WTC11 (cell line): Measurements from ENCODE around the gene GNPDA2. TPM values are rescaled to one million over a fixed set of nuclear protein-coding genes. Genes with fewer than 3 reads are reported as not detected.

Experiments used
- ATAC-seq: fragments of 200-7000 bp; cut with Tn5 transposase; 2 replicates; pipeline ENCODE4 v1.10.0; 2021; ENCODE audit warnings: mild to moderate bottlenecking, moderate library complexity
- CTCF ChIA-PET: fragments of 300-600 bp; sonication (Branson Sonifier 250); formaldehyde crosslinking; loops from one replicate; lab custom pipeline; 2021; ENCODE audit warnings: antibody characterized with exemption; lab: Charles Lee
- POLR2A ChIA-PET: fragments of 350-600 bp; sonication (Branson Sonifier 250); formaldehyde crosslinking; loops from one replicate; lab custom pipeline; 2021; ENCODE audit warnings: antibody characterized with exemption; lab: Charles Lee
- DNase-seq: peaks from one replicate; pipeline ENCODE4 v3.0.0; 2021; ENCODE audit warnings: low spot score
- H3K27ac Mint-ChIP-seq: 2 replicates; pipeline ENCODE4 v1.8.0; 2021; ENCODE audit warnings: mixed read lengths
- H3K27me3 Mint-ChIP-seq: 2 replicates; pipeline ENCODE4 v1.8.0; 2021; ENCODE audit warnings: low read depth, mild to moderate bottlenecking, moderate library complexity, mixed read lengths
- H3K36me3 Mint-ChIP-seq: 2 replicates; pipeline ENCODE4 v1.8.0; 2021; ENCODE audit warnings: mixed read lengths
- H3K4me1 Mint-ChIP-seq: 2 replicates; pipeline ENCODE4 v1.8.0; 2022; ENCODE audit warnings: mixed read lengths
- H3K4me3 Mint-ChIP-seq: 2 replicates; pipeline ENCODE4 v1.8.0; 2021; ENCODE audit warnings: mild to moderate bottlenecking, moderate library complexity, mixed read lengths
- H3K9me3 Mint-ChIP-seq: 2 replicates; pipeline ENCODE4 v1.8.0; 2021; ENCODE audit warnings: mixed read lengths
- ARID4B ChIP-seq: sonication (generic); formaldehyde crosslinking; IDR thresholded peaks from 2 replicates; pipeline ENCODE4 v1.8.0; 2023; ENCODE audit warnings: missing genetic modification reagents, mild to moderate bottlenecking, borderline replicate concordance
- ETV6 ChIP-seq: sonication (generic); formaldehyde crosslinking; IDR thresholded peaks from 2 replicates; pipeline ENCODE4 v1.8.1; 2022; ENCODE audit warnings: mild to moderate bottlenecking, missing genetic modification reagents
- FOXJ3 ChIP-seq: sonication (generic); formaldehyde crosslinking; IDR thresholded peaks from 2 replicates; pipeline ENCODE4 v1.9.0; 2021; ENCODE audit warnings: missing genetic modification reagents, mild to moderate bottlenecking, borderline replicate concordance
- FOXP4 ChIP-seq: sonication (generic); formaldehyde crosslinking; IDR thresholded peaks from 2 replicates; pipeline ENCODE4 v1.8.0; 2022; ENCODE audit warnings: mild to moderate bottlenecking, missing genetic modification reagents
- GRHL2 ChIP-seq: fragments of 250-450 bp; sonication (Bioruptor Pico); IDR thresholded peaks from 2 replicates; pipeline ENCODE4 v1.8.0; 2022; ENCODE audit warnings: mild to moderate bottlenecking, moderate library complexity; ENCODE audit not compliant: insufficient replicate concordance, severe bottlenecking
- IRF1 ChIP-seq: sonication (generic); formaldehyde crosslinking; IDR thresholded peaks from 2 replicates; pipeline ENCODE4 v1.8.0; 2023; ENCODE audit warnings: missing genetic modification reagents
- JUN ChIP-seq: sonication (generic); formaldehyde crosslinking; IDR thresholded peaks from 2 replicates; pipeline ENCODE4 v1.8.0; 2023; ENCODE audit warnings: mild to moderate bottlenecking, missing genetic modification reagents
- MXD4 ChIP-seq: fragments of 250-450 bp; sonication (Bioruptor Pico); IDR thresholded peaks from 2 replicates; pipeline ENCODE4 v1.8.0; 2021; ENCODE audit warnings: mild to moderate bottlenecking, moderate library complexity, borderline replicate concordance
- MYBL2 ChIP-seq: sonication (generic); formaldehyde crosslinking; IDR thresholded peaks from 2 replicates; pipeline ENCODE4 v1.8.1; 2023; ENCODE audit warnings: mild to moderate bottlenecking, moderate library complexity, missing genetic modification reagents
- NFYB ChIP-seq: sonication (generic); formaldehyde crosslinking; conservative IDR thresholded peaks from 2 replicates; pipeline ENCODE4 v1.8.0; 2022; ENCODE audit warnings: low read depth, missing genetic modification reagents
- NR1H2 ChIP-seq: sonication (generic); formaldehyde crosslinking; IDR thresholded peaks from 2 replicates; pipeline ENCODE4 v1.9.0; 2021; ENCODE audit warnings: mild to moderate bottlenecking, moderate library complexity, missing genetic modification reagents
- PRRX2 ChIP-seq: fragments of 250-450 bp; sonication (Bioruptor Pico); IDR thresholded peaks from 2 replicates; pipeline ENCODE4 v1.8.0; 2021; ENCODE audit warnings: mild to moderate bottlenecking
- SMAD3 ChIP-seq: sonication (generic); formaldehyde crosslinking; IDR thresholded peaks from 2 replicates; pipeline ENCODE4 v1.8.0; 2022; ENCODE audit warnings: missing genetic modification reagents, mild to moderate bottlenecking, borderline replicate concordance
- TEAD4 ChIP-seq: sonication (generic); formaldehyde crosslinking; IDR thresholded peaks from 2 replicates; pipeline ENCODE4 v1.8.0; 2022; ENCODE audit warnings: mild to moderate bottlenecking, missing genetic modification reagents
- USF1 ChIP-seq: sonication (generic); formaldehyde crosslinking; IDR thresholded peaks from 2 replicates; pipeline ENCODE4 v1.8.0; 2022; ENCODE audit warnings: mild to moderate bottlenecking, missing genetic modification reagents
- ZMAT4 ChIP-seq: fragments of 250-450 bp; sonication (Bioruptor Pico); IDR thresholded peaks from 2 replicates; pipeline ENCODE4 v1.9.0; 2021; ENCODE audit warnings: mild to moderate bottlenecking
- ZNF416 ChIP-seq: fragments of 250-450 bp; sonication (Bioruptor Pico); IDR thresholded peaks from 2 replicates; pipeline ENCODE4 v1.9.0; 2021; ENCODE audit warnings: mild to moderate bottlenecking, inconsistent platforms
- total RNA-seq: library from RNA; stranded (reverse); gene quantifications from 3 replicates; pipeline ENCODE4 v1.2.3, GENCODE V29; 2021
- TF ChIP-seq, protein P1 (sequence below): sonication (generic); formaldehyde crosslinking; IDR thresholded peaks from 2 replicates; pipeline ENCODE4 v1.8.1; 2023; ENCODE audit warnings: mild to moderate bottlenecking, missing genetic modification reagents, borderline replicate concordance

GNPDA2 gene
- total RNA-seq, 1 experiment from 2014 or later = 4.9 TPM

DNA sequence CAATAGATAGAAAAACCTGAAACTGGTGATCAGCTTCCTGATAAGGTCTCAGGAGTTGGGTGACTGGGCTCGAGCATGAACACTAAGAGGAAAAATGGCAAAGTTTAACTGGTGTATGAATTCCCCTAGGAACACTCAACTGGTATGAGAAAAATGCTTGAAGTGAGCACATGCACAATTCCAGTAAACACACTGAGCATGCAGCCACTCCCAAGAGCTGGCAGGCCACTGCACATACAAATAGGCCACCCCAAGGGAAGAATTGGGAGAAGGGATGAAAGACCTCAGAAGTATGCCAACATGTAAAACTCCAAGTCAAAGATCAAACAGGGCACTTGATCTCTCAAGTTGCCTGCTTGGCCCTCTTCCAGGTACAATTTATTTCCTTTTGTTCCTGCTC lies 45.4 kb upstream of the GNPDA2 start:
- Mint-ChIP-seq H3K27ac (no peak overlapping the region), H3K27me3 (no peaks in the 10 kb centered on the region), H3K4me3 (no peak overlapping the region), H3K36me3 (peaks cover 54% of the 10 kb centered on the region), H3K9me3 (peaks cover 68% of the 10 kb centered on the region), H3K4me1 (no peaks in the 10 kb centered on the region)
- TF ChIP-seq MXD4 (CRISPR knock-in tag) = no peak
- no peak for TF ChIP-seq TEAD4 (CRISPR knock-in tag)
- TF ChIP-seq IRF1 (CRISPR knock-in tag) = no peak
- no peak for TF ChIP-seq JUN (CRISPR knock-in tag)
- TF ChIP-seq NFYB (CRISPR knock-in tag) = no peak
- no peak for TF ChIP-seq NR1H2
- TF ChIP-seq MYBL2 (CRISPR knock-in tag) = no peak
- ChIA-PET POLR2A (no interaction called here), CTCF (no interaction called here)
- DNase-seq (no peak), ATAC-seq (no peak)

- H3K36me3 Mint-ChIP-seq = peaks cover 7% of the 10 kb centered on the region
- peaks cover 18% of the 10 kb centered on the region for H3K9me3 Mint-ChIP-seq
- ATAC-seq = no peak
- H3K27ac Mint-ChIP-seq = no peak overlapping the region
- H3K27me3 Mint-ChIP-seq = no peaks in the 10 kb centered on the region
- POLR2A ChIA-PET = no interaction called here
- TF ChIP-seq ETV6 (CRISPR knock-in tag) = no peak
- TF ChIP-seq, protein P1, sequence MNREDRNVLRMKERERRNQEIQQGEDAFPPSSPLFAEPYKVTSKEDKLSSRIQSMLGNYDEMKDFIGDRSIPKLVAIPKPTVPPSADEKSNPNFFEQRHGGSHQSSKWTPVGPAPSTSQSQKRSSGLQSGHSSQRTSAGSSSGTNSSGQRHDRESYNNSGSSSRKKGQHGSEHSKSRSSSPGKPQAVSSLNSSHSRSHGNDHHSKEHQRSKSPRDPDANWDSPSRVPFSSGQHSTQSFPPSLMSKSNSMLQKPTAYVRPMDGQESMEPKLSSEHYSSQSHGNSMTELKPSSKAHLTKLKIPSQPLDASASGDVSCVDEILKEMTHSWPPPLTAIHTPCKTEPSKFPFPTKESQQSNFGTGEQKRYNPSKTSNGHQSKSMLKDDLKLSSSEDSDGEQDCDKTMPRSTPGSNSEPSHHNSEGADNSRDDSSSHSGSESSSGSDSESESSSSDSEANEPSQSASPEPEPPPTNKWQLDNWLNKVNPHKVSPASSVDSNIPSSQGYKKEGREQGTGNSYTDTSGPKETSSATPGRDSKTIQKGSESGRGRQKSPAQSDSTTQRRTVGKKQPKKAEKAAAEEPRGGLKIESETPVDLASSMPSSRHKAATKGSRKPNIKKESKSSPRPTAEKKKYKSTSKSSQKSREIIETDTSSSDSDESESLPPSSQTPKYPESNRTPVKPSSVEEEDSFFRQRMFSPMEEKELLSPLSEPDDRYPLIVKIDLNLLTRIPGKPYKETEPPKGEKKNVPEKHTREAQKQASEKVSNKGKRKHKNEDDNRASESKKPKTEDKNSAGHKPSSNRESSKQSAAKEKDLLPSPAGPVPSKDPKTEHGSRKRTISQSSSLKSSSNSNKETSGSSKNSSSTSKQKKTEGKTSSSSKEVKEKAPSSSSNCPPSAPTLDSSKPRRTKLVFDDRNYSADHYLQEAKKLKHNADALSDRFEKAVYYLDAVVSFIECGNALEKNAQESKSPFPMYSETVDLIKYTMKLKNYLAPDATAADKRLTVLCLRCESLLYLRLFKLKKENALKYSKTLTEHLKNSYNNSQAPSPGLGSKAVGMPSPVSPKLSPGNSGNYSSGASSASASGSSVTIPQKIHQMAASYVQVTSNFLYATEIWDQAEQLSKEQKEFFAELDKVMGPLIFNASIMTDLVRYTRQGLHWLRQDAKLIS = no peak
- TF ChIP-seq ZMAT4 (CRISPR knock-in tag) = no peak
- TF ChIP-seq ARID4B = no peak
- TF ChIP-seq, all 79 proteins: peak for 0
- Mint-ChIP-seq H3K4me3 (no peak overlapping the region), H3K4me1 (no peaks in the 10 kb centered on the region)
- CTCF ChIA-PET = no interaction called here
- DNase-seq = no peak
Observed at GRCh38 chr4:44766453-44766852, 40.1 kb upstream of the GNPDA2 start.

- DNase-seq (no peak), ATAC-seq (no peak)
- no peak overlapping the region for H3K27ac Mint-ChIP-seq
- peaks cover 11% of the 10 kb centered on the region for H3K9me3 Mint-ChIP-seq
- H3K27me3 Mint-ChIP-seq = no peaks in the 10 kb centered on the region
- ChIA-PET CTCF (no interaction called here), POLR2A (no interaction called here)
- H3K36me3 Mint-ChIP-seq = peaks cover 7% of the 10 kb centered on the region
- H3K4me1 Mint-ChIP-seq = 0 out of 2 replicates have a peak, but pooled peaks cover 2% of the 10 kb centered on the region
- H3K4me3 Mint-ChIP-seq = no peak overlapping the region
- no peak for TF ChIP-seq ZNF416 (CRISPR knock-in tag)
- no peak for TF ChIP-seq USF1 (CRISPR knock-in tag)
- no peak for TF ChIP-seq PRRX2
- TF ChIP-seq SMAD3 (CRISPR knock-in tag) = no peak
- TF ChIP-seq GRHL2 (CRISPR knock-in tag) = no peak
- TF ChIP-seq ETV6 (CRISPR knock-in tag) = no peak
- TF ChIP-seq FOXP4 = no peak
- TF ChIP-seq JUN (CRISPR knock-in tag) = no peak
- TF ChIP-seq FOXJ3 (CRISPR knock-in tag) = no peak
- no peak for TF ChIP-seq IRF1 (CRISPR knock-in tag)
Observed at GRCh38 chr4:44765116-44765515, 38.8 kb upstream of the GNPDA2 start.
